SK-N-SH (cell line): Measurements from ENCODE around the gene TGDS. TPM values are rescaled to one million over a fixed set of nuclear protein-coding genes. Genes with fewer than 3 reads are reported as not detected.

ENCODE experiments used
- polyA plus RNA-seq, 3 experiments: library from polyadenylated mRNA; depleted of rRNA; stranded (reverse); fragments of >200 nt; gene quantifications; 2 replicates each; pipeline ENCODE4 v1.2.3, GENCODE V29; 2012

The TGDS gene
- polyA plus RNA-seq, 1 of the 3 experiments (the other 2 are of a cell fraction), result 8.2 TPM

Other genes with a start within 250 kb of the TGDS start
- 0.03 and 0.11 TPM in 2 replicates for gene DCT, start 116.5 kb downstream of the TGDS start, polyA plus RNA-seq (2012; rRNA removed)
- 1.8 and 2.2 TPM in 2 replicates for gene GPR180, start 5.7 kb upstream of the TGDS start, polyA plus RNA-seq (2012; rRNA removed)
- not detected in 2 replicates for gene SOX21, start 116.4 kb upstream of the TGDS start, polyA plus RNA-seq (2012; rRNA removed)